ENCODE measurements around the gene ARL13B. TPM values are rescaled to one million over a fixed set of nuclear protein-coding genes. Genes with fewer than 3 reads are reported as not detected.

Gene ARL13B
- total and polyA plus RNA-seq, 2 donors (not counting 3 experiments of a cell fraction or from before 2014, with no cell fraction given): 3.8 to 8.6 TPM

GRCh38 chr3:94082391-94082937 is 102.5 kb downstream of the ARL13B start:
- DNase-seq (ENCODE audit: low read depth, low spot score): no peak
- ChIA-PET CTCF (interaction anchor here (1.1 kb wide), 1 partner anchor 13 kb away, joined by 3 read pairs; no protein-coding TSS in a partner anchor), POLR2A (no interaction called here)
- Histone ChIP-seq H3K27ac (ENCODE audit: insufficient read depth, low read depth, low read length) (no peak overlapping the region), H3K9ac (replicated peaks; ENCODE audit: extremely low read depth, insufficient read depth, low read length) (no peak overlapping the region), H3K9me3 (replicated peaks; ENCODE audit: control insufficient read depth, insufficient read depth, low read length) (no peaks in the 10 kb centered on the region), H3K9me1 (replicated peaks; ENCODE audit: control insufficient read depth, extremely low read depth, insufficient read depth, low read length) (no peaks in the 10 kb centered on the region), H3K4me1 (ENCODE audit: control insufficient read depth, extremely low read depth, insufficient read depth, low read length) (no peaks in the 10 kb centered on the region), H3K79me2 (ENCODE audit: control insufficient read depth, insufficient read depth, low read length) (no peaks in the 10 kb centered on the region), H4K20me1 (replicated peaks; ENCODE audit: control insufficient read depth, extremely low read depth, insufficient read depth, low read length) (no peaks in the 10 kb centered on the region), H3K4me3 (replicated peaks in 1 of 3; ENCODE audit: insufficient read depth in 1 of 3, low read depth in 1 of 3, low read length in 3 of 3) (no peak overlapping the region), H3K36me3 (ENCODE audit: control insufficient read depth in 2 of 2, extremely low read depth in 1 of 2, insufficient read depth in 2 of 2, low read length in 2 of 2) (no peaks in the 10 kb centered on the region), H2AFZ (ENCODE audit: low read depth, low read length) (no peak overlapping the region), H3K27me3 (ENCODE audit: control insufficient read depth in 2 of 2, insufficient read depth in 2 of 2, low read length in 2 of 2) (no peaks in the 10 kb centered on the region), H3K4me2 (ENCODE audit: insufficient read depth, low read length) (no peak overlapping the region)
- intact Hi-C loops (cut with micrococcal nuclease) (no loop called here), dilution Hi-C loops (cut with MboI; ENCODE audit: extremely low pct_ligation_motif_present, low sequenced_read_pairs) (no loop called here)
- TF ChIP-seq POLR2AphosphoS5 (IDR thresholded peaks at IDR 0.05; ENCODE audit: insufficient read depth, low read depth, low read length) (no peak), POLR2A (IDR thresholded peaks at IDR 0.05; ENCODE audit: low read depth, low read length) (no peak), FOS (IDR thresholded peaks at IDR 0.05; ENCODE audit: borderline replicate concordance, insufficient read depth, low read length) (no peak), MYC (IDR thresholded peaks at IDR 0.05; ENCODE audit: low read depth, low read length) (no peak), MAX (IDR thresholded peaks at IDR 0.05; ENCODE audit: insufficient read depth, insufficient read length) (no peak)
- no peak for FAIRE-seq
- no TSS peak for BruUV-seq (replicated peaks)

GRCh38 chr3:94083261-94083660 is 103.3 kb downstream of the ARL13B start:
- Histone ChIP-seq H3K4me3 (replicated peaks in 1 of 3; ENCODE audit: insufficient read depth in 1 of 3, low read depth in 1 of 3, low read length in 3 of 3) (no peak overlapping the region), H3K79me2 (ENCODE audit: control insufficient read depth, insufficient read depth, low read length) (no peaks in the 10 kb centered on the region), H3K9me3 (replicated peaks; ENCODE audit: control insufficient read depth, insufficient read depth, low read length) (no peaks in the 10 kb centered on the region), H3K27me3 (ENCODE audit: control insufficient read depth in 2 of 2, insufficient read depth in 2 of 2, low read length in 2 of 2) (no peaks in the 10 kb centered on the region), H3K27ac (ENCODE audit: insufficient read depth, low read depth, low read length) (no peak overlapping the region), H4K20me1 (replicated peaks; ENCODE audit: control insufficient read depth, extremely low read depth, insufficient read depth, low read length) (no peaks in the 10 kb centered on the region), H3K4me1 (ENCODE audit: control insufficient read depth, extremely low read depth, insufficient read depth, low read length) (no peaks in the 10 kb centered on the region), H3K9me1 (replicated peaks; ENCODE audit: control insufficient read depth, extremely low read depth, insufficient read depth, low read length) (no peaks in the 10 kb centered on the region), H2AFZ (ENCODE audit: low read depth, low read length) (no peak overlapping the region), H3K36me3 (ENCODE audit: control insufficient read depth in 2 of 2, extremely low read depth in 1 of 2, insufficient read depth in 2 of 2, low read length in 2 of 2) (no peaks in the 10 kb centered on the region), H3K4me2 (ENCODE audit: insufficient read depth, low read length) (no peak overlapping the region), H3K9ac (replicated peaks; ENCODE audit: extremely low read depth, insufficient read depth, low read length) (no peak overlapping the region)
- no peak for DNase-seq (ENCODE audit: low read depth, low spot score)
- ChIA-PET CTCF (no interaction called here), POLR2A (no interaction called here)
- no peak for TF ChIP-seq EZH2 (IDR thresholded peaks at IDR 0.05; ENCODE audit: borderline replicate concordance, low read depth, low read length, severe bottlenecking)
- TF ChIP-seq FOS (IDR thresholded peaks at IDR 0.05; ENCODE audit: borderline replicate concordance, insufficient read depth, low read length): no peak
- no peak for TF ChIP-seq MYC (IDR thresholded peaks at IDR 0.05; ENCODE audit: low read depth, low read length)
- no peak for TF ChIP-seq GATA2 (IDR thresholded peaks at IDR 0.05; ENCODE audit: insufficient read depth, insufficient read length, low read depth, low read length)
- TF ChIP-seq POLR2AphosphoS5 (IDR thresholded peaks at IDR 0.05; ENCODE audit: insufficient read depth, low read depth, low read length): no peak
- TF ChIP-seq POLR2A (IDR thresholded peaks at IDR 0.05; ENCODE audit: low read depth, low read length): no peak
- no peak for TF ChIP-seq MAX (IDR thresholded peaks at IDR 0.05; ENCODE audit: insufficient read depth, insufficient read length)
- no TSS peak for BruUV-seq (replicated peaks)
- FAIRE-seq: no peak
- intact Hi-C loops (cut with micrococcal nuclease) (no loop called here), dilution Hi-C loops (cut with MboI; ENCODE audit: extremely low pct_ligation_motif_present, low sequenced_read_pairs) (no loop called here)
